GM21367 (cell line): ENCODE measurements around the gene RPTOR.

Experiments
- ATAC-seq: cut with Tn5 transposase; IDR thresholded peaks from one replicate; pipeline ENCODE4 v1.9.1; 2021; ENCODE audit not compliant: unreplicated experiment

Gene RPTOR

GRCh38 chr17:80885947-80886582 lies 341.4 kb downstream of the RPTOR start:
- no peak for ATAC-seq

- no peak for ATAC-seq
Observed at GRCh38 chr17:80886641-80887573, 342.3 kb downstream of the RPTOR start.

GRCh38 chr17:80887639-80888175 lies 343.1 kb downstream of the RPTOR start:
- no peak for ATAC-seq

GRCh38 chr17:80888276-80889160 lies 343.9 kb downstream of the RPTOR start:
- ATAC-seq = no peak

- ATAC-seq = no peak
Observed at GRCh38 chr17:80889231-80890195, 344.9 kb downstream of the RPTOR start.

- ATAC-seq = no peak
Observed at GRCh38 chr17:80890196-80890920, 345.7 kb downstream of the RPTOR start.

GRCh38 chr17:80890921-80891396 lies 346.3 kb downstream of the RPTOR start:
- ATAC-seq = no peak

GRCh38 chr17:80891397-80892018 lies 346.9 kb downstream of the RPTOR start:
- ATAC-seq = peak; percentile 40

GRCh38 chr17:80892019-80892855 lies 347.6 kb downstream of the RPTOR start:
- peak; percentile 61 for ATAC-seq

GRCh38 chr17:80892900-80893603 lies 348.4 kb downstream of the RPTOR start:
- ATAC-seq = no peak

- ATAC-seq = no peak
Observed at GRCh38 chr17:80893604-80894438, 349.2 kb downstream of the RPTOR start.

- no peak for ATAC-seq
Observed at GRCh38 chr17:80894439-80894721, 349.7 kb downstream of the RPTOR start.

GRCh38 chr17:80894726-80895125 lies 350.1 kb downstream of the RPTOR start:
- no peak for ATAC-seq

- no peak for ATAC-seq
Observed at GRCh38 chr17:80895366-80895765, 350.7 kb downstream of the RPTOR start.

GRCh38 chr17:80898716-80899115 lies 354.1 kb downstream of the RPTOR start:
- no peak for ATAC-seq
